Panc1 (cell line): Measurements from ENCODE around the gene CDKN1C. TPM values are rescaled to one million over a fixed set of nuclear protein-coding genes. Genes with fewer than 3 reads are reported as not detected.

Experiments used
- ATAC-seq: fragments of 200-7000 bp; cut with Tn5 transposase; 2 replicates; pipeline ENCODE4 v1.9.1; 2020; ENCODE audit warnings: mild to moderate bottlenecking, moderate library complexity
- BruUV-seq: library from RNA; stranded (reverse); fragments of 400-500 nt; replicated peaks from 2 replicates; lab custom pipeline; 2021; lab: Mats Ljungman, UMichigan
- CTCF ChIA-PET: fragments of 300-600 bp; sonication (Branson Sonifier 250); formaldehyde crosslinking; loops from one replicate; lab custom pipeline; 2022; ENCODE audit warnings: antibody characterized with exemption; lab: Charles Lee
- POLR2A ChIA-PET: fragments of 300-600 bp; sonication (Branson Sonifier 250); formaldehyde crosslinking; loops from one replicate; lab custom pipeline; 2022; ENCODE audit warnings: antibody characterized with exemption; lab: Charles Lee
- DNase-seq: peaks from one replicate; pipeline ENCODE4 v3.0.0-alpha.2; 2010; ENCODE audit warnings: low read depth, low spot score
- H3K27ac ChIP-seq: 2 replicates; pipeline ENCODE4 v1.5.1; 2011; ENCODE audit warnings: mild to moderate bottlenecking, low read length, inconsistent platforms
- H3K27me3 ChIP-seq: fragments of 200-500 bp; sonication (Bioruptor generic); 2 replicates; pipeline ENCODE4 v1.6.0; 2014; ENCODE audit warnings: low read length, inconsistent platforms; ENCODE audit not compliant: control insufficient read depth, insufficient read depth
- H3K36me3 ChIP-seq: fragments of 200-500 bp; sonication (Bioruptor generic); 2 replicates; pipeline ENCODE4 v1.5.1; 2014; ENCODE audit warnings: inconsistent platforms, mild to moderate bottlenecking, low read length, moderate library complexity; ENCODE audit not compliant: control insufficient read depth, insufficient read depth
- H3K4me1 ChIP-seq: 2 replicates; pipeline ENCODE4 v1.5.1; 2011; ENCODE audit warnings: inconsistent platforms, mild to moderate bottlenecking, low read length, moderate library complexity; ENCODE audit not compliant: control insufficient read depth, insufficient read depth
- H3K4me3 ChIP-seq, 2 experiments: 2 replicates each; pipeline ENCODE4 v1.5.1; 2011 to 2012; ENCODE audit warnings: low read depth in 2 of 2, low read length in 2 of 2, mild to moderate bottlenecking in 2 of 2, inconsistent platforms in 1 of 2, moderate library complexity in 1 of 2
- H3K9me3 ChIP-seq: fragments of 200-500 bp; sonication (Bioruptor generic); 2 replicates; pipeline ENCODE4 v1.5.1; 2014; ENCODE audit warnings: low read depth, mild to moderate bottlenecking, inconsistent platforms, low read length, moderate library complexity; ENCODE audit not compliant: control insufficient read depth, insufficient read depth
- CTCF ChIP-seq: fragments of 450-650 bp; IDR thresholded peaks from 2 replicates; pipeline ENCODE4 v1.5.1; 2017; ENCODE audit warnings: mild to moderate bottlenecking
- POLR2AphosphoS5 ChIP-seq: IDR thresholded peaks from 2 replicates; pipeline ENCODE4 v1.6.1; 2012; ENCODE audit warnings: mild to moderate bottlenecking, low read depth, low read length, moderate library complexity
- REST ChIP-seq, 2 experiments: IDR thresholded peaks; 2 replicates each; pipeline ENCODE4 v1.6.1; 2011 to 2012; ENCODE audit warnings: low read depth in 2 of 2, control low read depth in 1 of 2, low read length in 1 of 2, mild to moderate bottlenecking in 1 of 2, moderate library complexity in 1 of 2; ENCODE audit not compliant: insufficient read depth in 1 of 2
- SIN3A ChIP-seq: IDR thresholded peaks from 2 replicates; pipeline ENCODE4 v1.6.1; 2012; ENCODE audit warnings: low read depth, mild to moderate bottlenecking, low read length, moderate library complexity, borderline replicate concordance; ENCODE audit not compliant: insufficient read depth
- TCF7L2 ChIP-seq: IDR thresholded peaks from 2 replicates; pipeline ENCODE4 v1.6.1; 2011; ENCODE audit warnings: mild to moderate bottlenecking, low read depth, low read length, inconsistent platforms
- in situ Hi-C: cut with HindIII; loops from 2 replicates; pipeline ENCODE4 v1.10.0; 2016; ENCODE audit warnings: low sequenced_read_pairs, low pct_unique_long_range_greater_than_20kb
- intact Hi-C: fragments of 100-400 bp; cut with micrococcal nuclease; formaldehyde crosslinking; loops from one replicate; pipeline ENCODE4 v1.10.0; 2022; ENCODE audit not compliant: unreplicated experiment
- total RNA-seq: library from RNA; stranded (reverse); gene quantifications from one replicate; pipeline ENCODE4 v1.2.1, GENCODE V29; 2021; ENCODE audit not compliant: unreplicated experiment

Gene CDKN1C
- total RNA-seq, 1 experiment from 2014 or later = 4.6 TPM

- TF ChIP-seq TCF7L2 (no peak; the same call in 1 of the 2 replicates), CTCF (no peak)
- Histone ChIP-seq H3K9me3 (no peaks in the 10 kb centered on the region), H3K4me1 (peaks cover 4% of the 10 kb centered on the region; the same call in 1 of the 2 replicates), H3K36me3 (no peaks in the 10 kb centered on the region), H3K27ac (no peak overlapping the region), H3K27me3 (no peaks in the 10 kb centered on the region), H3K4me3 (no peak overlapping the region)
- ATAC-seq (0 out of 2 replicates have a peak, but pooled peaks have one; percentile 8), DNase-seq (no peak)
- in situ Hi-C loops (no loop called here), intact Hi-C loops (no loop called here)
- no TSS peak for BruUV-seq
- ChIA-PET CTCF (no interaction called here), POLR2A (no interaction called here)
Measured at GRCh38 chr11:2860636-2861035, 24.9 kb downstream of the CDKN1C start.

- no peak for DNase-seq
- ATAC-seq = no peak
- no peak for TF ChIP-seq TCF7L2
- POLR2A ChIA-PET = no interaction called here
- no peaks in the 10 kb centered on the region for H3K36me3 ChIP-seq
- H3K4me1 ChIP-seq = peaks cover 4% of the 10 kb centered on the region; the same call in 1 of the 2 replicates
- H3K9me3 ChIP-seq = no peaks in the 10 kb centered on the region
- BruUV-seq = no TSS peak
- intact Hi-C loops (no loop called here), in situ Hi-C loops (no loop called here)
- no peak overlapping the region for H3K27ac ChIP-seq
- CTCF ChIA-PET = no interaction called here
- no peak overlapping the region for H3K4me3 ChIP-seq
- H3K27me3 ChIP-seq = no peaks in the 10 kb centered on the region
Measured at GRCh38 chr11:2859699-2860037, 25.9 kb downstream of the CDKN1C start.

GRCh38 chr11:2858995-2859698, 26.4 kb downstream of the CDKN1C start:
- H3K4me3 ChIP-seq = no peak overlapping the region
- in situ Hi-C loops (no loop called here), intact Hi-C loops (no loop called here)
- H3K27ac ChIP-seq = no peak overlapping the region
- TF ChIP-seq TCF7L2 (no peak), CTCF (no peak), REST (IDR thresholded peaks at IDR 0.05; ENCODE audit: insufficient read depth in 1 of 2, low read depth in 2 of 2, low read length in 1 of 2) (no peak), POLR2AphosphoS5 (no peak), SIN3A (no peak)
- CTCF ChIA-PET = interaction anchor here (0.5 kb wide), 1 partner anchor 487 kb away, joined by 5 read pairs; no protein-coding TSS in a partner anchor
- H3K9me3 ChIP-seq = no peaks in the 10 kb centered on the region
- H3K36me3 ChIP-seq = no peaks in the 10 kb centered on the region
- ATAC-seq (no peak), DNase-seq (no peak)
- POLR2A ChIA-PET = no interaction called here
- H3K27me3 ChIP-seq = no peaks in the 10 kb centered on the region
- peaks cover under 1% of the 10 kb centered on the region; the same call in 1 of the 2 replicates for H3K4me1 ChIP-seq
- BruUV-seq = no TSS peak
